Measurements from ENCODE around the gene CPNE6. TPM values are rescaled to one million over a fixed set of nuclear protein-coding genes. Genes with fewer than 3 reads are reported as not detected.

CPNE6 gene
- total and polyA plus RNA-seq, 7 donors = 0.06 TPM; not detected in 6

DNA sequence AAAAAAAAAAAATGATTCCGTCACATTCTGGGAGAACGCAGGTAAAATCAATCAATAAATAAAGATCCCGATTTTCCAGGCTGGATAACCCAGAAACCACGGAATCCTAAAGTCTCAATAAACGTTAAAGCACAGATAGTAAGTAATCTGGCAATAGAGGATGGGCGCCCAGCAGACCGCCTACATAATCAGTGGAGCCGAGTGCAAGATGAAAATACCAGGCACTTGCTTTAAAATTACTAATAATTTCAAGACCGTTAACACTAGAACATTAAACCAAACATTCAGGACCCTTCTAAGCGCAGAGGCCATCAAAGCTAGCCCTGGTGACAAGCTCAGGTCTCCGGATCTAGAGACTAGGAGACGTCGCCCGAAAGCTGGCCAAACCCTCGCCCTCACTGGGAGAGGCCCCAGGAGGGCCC lies 42.0 kb downstream of the CPNE6 start:
- Histone ChIP-seq H3K4me3 (peak overlapping the region; percentile 80), H3K4me1 (peaks cover 24% of the 10 kb centered on the region), H3K27ac (peak overlapping the region; percentile 100), H3K36me3 (ENCODE audit: insufficient read depth in 1 of 2, low read depth in 1 of 2) (peaks cover 0 to 20% of the 10 kb centered on the region in 2 donors), H3K9me3 (no peaks in the 10 kb centered on the region), H3K27me3 (ENCODE audit: insufficient read depth in 3 of 3, low read length in 2 of 3) (no peaks in the 10 kb centered on the region)
- WGBS, 3 donors = 18 to 19% (median 19%) methylated on average over 15 of the region's 15 CpGs
- no peak for TF ChIP-seq CTCF (IDR thresholded peaks at IDR 0.05)
- intact Hi-C loops (cut with DNase I) = loop anchor here (5.0 kb wide), 1 partner anchor 34 kb away; the partner anchor contains the start of genes PSME2 (in 2 of the 2) and RNF31 (in 2 of the 2)
- DNase-seq (no peak), ATAC-seq (peak in 2 of 4 donors; percentile 1 to 4)

GRCh38 chr14:24113801-24114531 lies 42.6 kb downstream of the CPNE6 start:
- Histone ChIP-seq H3K27ac (peak overlapping the region; percentile 100), H3K27me3 (ENCODE audit: insufficient read depth in 3 of 3, low read length in 2 of 3) (no peaks in the 10 kb centered on the region), H3K9me3 (no peaks in the 10 kb centered on the region), H3K36me3 (ENCODE audit: insufficient read depth in 1 of 2, low read depth in 1 of 2) (peaks cover 0 to 26% of the 10 kb centered on the region in 2 donors), H3K4me3 (peak overlapping the region; percentile 80), H3K4me1 (peaks cover 18% of the 10 kb centered on the region)
- TF ChIP-seq CTCF (IDR thresholded peaks at IDR 0.05) = no peak
- DNase-seq (peak; percentile 91 to 93), ATAC-seq (peak; percentile 62 to 74 (median 69))
- intact Hi-C loops (cut with DNase I) = loop anchor here (5.0 kb wide), 1 partner anchor 33 kb away; the partner anchor contains the start of genes PSME2 (in 2 of the 2) and RNF31 (in 2 of the 2)
- 0% methylated on average over 42 of the region's 42 CpGs for WGBS, 3 donors

GRCh38 chr14:24114532-24115421 lies 43.4 kb downstream of the CPNE6 start, which contains the start of the genes DCAF11 and NRL:
TSS of gene DCAF11 (plus strand) at chr14:24114777. CDS start at chr14:24115595, 818 bp downstream.
TSS of gene NRL (minus strand) at chr14:24114949. CDS start at chr14:24082848, 32,101 bp downstream.
- Histone ChIP-seq H3K9me3 (no peaks in the 10 kb centered on the region), H3K36me3 (ENCODE audit: insufficient read depth in 1 of 2, low read depth in 1 of 2) (peaks cover 0 to 34% of the 10 kb centered on the region in 2 donors), H3K27ac (peak within 1 kb of the TSS; percentile 100), H3K4me3 (peak within 1 kb of the TSS; percentile 80), H3K27me3 (ENCODE audit: insufficient read depth in 3 of 3, low read length in 2 of 3) (no peaks in the 10 kb centered on the region), H3K4me1 (peaks cover 15% of the 10 kb centered on the region)
- intact Hi-C loops (cut with DNase I) = loop anchor here (5.0 kb wide), 1 partner anchor 33 kb away; the partner anchor contains the start of genes PSME2 (in 2 of the 2) and RNF31 (in 2 of the 2)
- peak; percentile 91 to 93 (median 92) for ATAC-seq
- TF ChIP-seq CTCF (IDR thresholded peaks at IDR 0.05) = no peak
- DNase-seq = peak; percentile 98 to 99
- 0% methylated on average over 62 to 65 of the region's 65 CpGs for WGBS, 3 donors

- Histone ChIP-seq H3K9me3 (no peaks in the 10 kb centered on the region), H3K27me3 (ENCODE audit: insufficient read depth in 3 of 3, low read length in 2 of 3) (no peaks in the 10 kb centered on the region), H3K4me1 (peaks cover 15% of the 10 kb centered on the region), H3K27ac (peak overlapping the region; percentile 100), H3K4me3 (peak overlapping the region; percentile 80), H3K36me3 (ENCODE audit: insufficient read depth in 1 of 2, low read depth in 1 of 2) (peaks cover 0 to 42% of the 10 kb centered on the region in 2 donors)
- ATAC-seq (no peak), DNase-seq (no peak)
- WGBS, 3 donors = 2 to 6% (median 3%) methylated on average over 14 of the region's 14 CpGs
- intact Hi-C loops (cut with DNase I) = no loop called here
- no peak for TF ChIP-seq CTCF (IDR thresholded peaks at IDR 0.05)
Measured at GRCh38 chr14:24115422-24116127, 44.2 kb downstream of the CPNE6 start.

Data from psoas muscle (tissue), 8 donors.